ENCODE results near the gene TRIO.

TRIO gene

DNA sequence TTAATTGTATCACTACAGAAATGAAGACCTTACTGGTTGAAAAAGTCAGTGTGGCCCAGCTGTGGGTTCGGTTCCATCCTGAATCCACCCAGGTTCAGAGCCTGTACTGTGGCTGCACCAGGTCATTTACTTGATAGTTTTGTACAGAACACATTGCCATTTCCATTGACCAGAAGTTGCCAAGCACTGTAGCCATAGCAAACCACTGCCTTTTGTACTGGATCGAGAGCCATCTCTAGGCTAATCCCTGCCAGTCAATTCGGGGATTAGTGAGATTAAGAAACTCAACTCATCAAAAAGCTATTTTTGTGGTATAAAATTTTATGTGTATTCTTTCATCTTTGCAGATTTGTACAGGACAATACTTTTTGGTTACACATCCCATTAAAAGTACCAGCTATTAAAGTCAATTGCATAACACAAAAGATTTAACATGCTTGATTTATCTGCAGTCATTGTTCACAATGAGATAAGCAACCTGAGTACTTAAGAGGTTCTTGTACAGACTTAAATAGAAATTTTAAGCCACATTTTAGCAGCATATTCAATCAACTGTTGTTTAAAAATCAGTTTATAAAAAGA, 329.9 kb downstream of the TRIO start:
- Histone ChIP-seq H3F3A (ENCODE audit: insufficient read depth, low read length) (no peaks in the 10 kb centered on the region), H3K27ac (ENCODE audit: low read length) (no peak overlapping the region), H4K20me1 (ENCODE audit: insufficient read depth, low read length) (no peaks in the 10 kb centered on the region), H3K4me2 (ENCODE audit: low read depth, low read length) (no peak overlapping the region), H3K79me2 (ENCODE audit: low read length) (no peaks in the 10 kb centered on the region), H3K9ac (ENCODE audit: low read length) (no peak overlapping the region), H3K9me3 (replicated peaks; ENCODE audit: insufficient read depth, low read length) (no peaks in the 10 kb centered on the region), H3K4me1 (ENCODE audit: low read length) (no peaks in the 10 kb centered on the region), H3K4me3 (ENCODE audit: low read length) (no peak overlapping the region), H3K9me2 (replicated peaks; ENCODE audit: insufficient read depth, low read length) (no peaks in the 10 kb centered on the region), H3K36me3 (replicated peaks; ENCODE audit: insufficient read depth, low read length) (no peaks in the 10 kb centered on the region), H3K27me3 (replicated peaks; ENCODE audit: insufficient read depth, low read length) (no peaks in the 10 kb centered on the region), H2AFZ (ENCODE audit: low read length) (no peak overlapping the region)
- no peak for DNase-seq
- TF ChIP-seq EZH2 (optimal IDR thresholded peaks at IDR 0.05; ENCODE audit: low read depth, low read length): no peak

DNA sequence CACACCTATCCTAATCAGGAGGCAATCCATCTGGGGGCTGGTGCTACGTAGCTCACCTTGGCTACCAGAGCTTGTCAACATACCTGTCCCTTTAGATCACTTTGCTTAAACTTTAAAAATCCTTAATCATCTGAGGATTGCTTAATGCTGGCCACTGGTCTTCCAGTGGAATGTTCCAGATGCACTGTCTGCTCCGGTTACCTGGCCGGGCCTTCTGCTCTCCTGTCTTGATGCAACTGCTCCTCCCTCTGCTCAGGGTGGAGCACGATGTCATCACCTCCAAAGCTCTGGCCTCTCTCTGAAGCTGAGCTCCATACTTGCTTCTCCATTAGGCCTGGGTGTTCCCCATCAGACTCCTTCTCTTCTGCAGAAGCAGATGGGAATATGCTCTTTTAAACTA, 331.9 kb downstream of the TRIO start:
- Histone ChIP-seq H3K4me1 (ENCODE audit: low read length) (no peaks in the 10 kb centered on the region), H3K36me3 (replicated peaks; ENCODE audit: insufficient read depth, low read length) (no peaks in the 10 kb centered on the region), H3K79me2 (ENCODE audit: low read length) (no peaks in the 10 kb centered on the region), H3K9me2 (replicated peaks; ENCODE audit: insufficient read depth, low read length) (no peaks in the 10 kb centered on the region), H3K27me3 (replicated peaks; ENCODE audit: insufficient read depth, low read length) (no peaks in the 10 kb centered on the region), H3K4me3 (ENCODE audit: low read length) (no peak overlapping the region), H3F3A (ENCODE audit: insufficient read depth, low read length) (no peaks in the 10 kb centered on the region), H4K20me1 (ENCODE audit: insufficient read depth, low read length) (no peaks in the 10 kb centered on the region), H3K27ac (ENCODE audit: low read length) (no peak overlapping the region), H3K9me3 (replicated peaks; ENCODE audit: insufficient read depth, low read length) (no peaks in the 10 kb centered on the region), H3K4me2 (ENCODE audit: low read depth, low read length) (no peak overlapping the region), H3K9ac (ENCODE audit: low read length) (no peak overlapping the region), H2AFZ (ENCODE audit: low read length) (no peak overlapping the region)
- no peak for DNase-seq
- TF ChIP-seq EZH2 (optimal IDR thresholded peaks at IDR 0.05; ENCODE audit: low read depth, low read length) (no peak), EZH2phosphoT487 (IDR thresholded peaks at IDR 0.05; ENCODE audit: low read length) (no peak)
- TF ChIP-seq, protein P1, sequence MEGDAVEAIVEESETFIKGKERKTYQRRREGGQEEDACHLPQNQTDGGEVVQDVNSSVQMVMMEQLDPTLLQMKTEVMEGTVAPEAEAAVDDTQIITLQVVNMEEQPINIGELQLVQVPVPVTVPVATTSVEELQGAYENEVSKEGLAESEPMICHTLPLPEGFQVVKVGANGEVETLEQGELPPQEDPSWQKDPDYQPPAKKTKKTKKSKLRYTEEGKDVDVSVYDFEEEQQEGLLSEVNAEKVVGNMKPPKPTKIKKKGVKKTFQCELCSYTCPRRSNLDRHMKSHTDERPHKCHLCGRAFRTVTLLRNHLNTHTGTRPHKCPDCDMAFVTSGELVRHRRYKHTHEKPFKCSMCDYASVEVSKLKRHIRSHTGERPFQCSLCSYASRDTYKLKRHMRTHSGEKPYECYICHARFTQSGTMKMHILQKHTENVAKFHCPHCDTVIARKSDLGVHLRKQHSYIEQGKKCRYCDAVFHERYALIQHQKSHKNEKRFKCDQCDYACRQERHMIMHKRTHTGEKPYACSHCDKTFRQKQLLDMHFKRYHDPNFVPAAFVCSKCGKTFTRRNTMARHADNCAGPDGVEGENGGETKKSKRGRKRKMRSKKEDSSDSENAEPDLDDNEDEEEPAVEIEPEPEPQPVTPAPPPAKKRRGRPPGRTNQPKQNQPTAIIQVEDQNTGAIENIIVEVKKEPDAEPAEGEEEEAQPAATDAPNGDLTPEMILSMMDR (IDR thresholded peaks at IDR 0.05; ENCODE audit: low read length): no peak

DNA sequence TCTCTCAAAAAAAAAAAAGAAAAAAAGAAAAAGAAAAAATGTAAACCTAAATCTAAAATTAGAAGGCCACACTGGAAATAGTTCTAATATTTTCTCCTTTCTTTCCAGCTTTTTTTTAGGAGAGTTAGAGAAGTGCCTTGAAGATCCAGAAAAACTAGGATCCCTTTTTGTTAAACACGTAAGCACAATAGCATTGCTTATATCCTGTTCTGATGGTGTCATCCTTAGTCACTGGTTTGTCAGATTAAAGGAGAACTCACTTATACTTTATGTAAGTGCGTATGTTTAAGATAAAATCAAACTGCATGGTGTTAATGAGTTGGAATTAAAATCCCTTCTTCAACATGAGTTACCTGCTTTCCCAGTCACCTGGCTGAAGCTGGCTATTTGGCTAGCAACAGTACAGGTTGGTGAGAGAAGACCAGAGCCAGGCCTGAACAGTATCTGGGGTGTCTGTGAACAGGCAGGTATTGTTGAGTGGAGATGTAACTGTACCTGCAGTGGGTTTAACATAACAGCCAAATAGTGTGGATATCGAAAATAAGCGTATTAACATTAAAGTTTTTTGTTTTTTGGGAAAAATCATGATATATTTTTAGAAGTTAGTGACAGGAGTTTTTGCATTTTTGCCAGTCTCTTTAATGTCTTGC, 333.8 kb downstream of the TRIO start:
- no peak for DNase-seq
- Histone ChIP-seq H2AFZ (ENCODE audit: low read length) (no peak overlapping the region), H3F3A (ENCODE audit: insufficient read depth, low read length) (no peaks in the 10 kb centered on the region), H3K9me2 (replicated peaks; ENCODE audit: insufficient read depth, low read length) (no peaks in the 10 kb centered on the region), H3K79me2 (ENCODE audit: low read length) (no peaks in the 10 kb centered on the region), H3K4me3 (ENCODE audit: low read length) (no peak overlapping the region), H3K4me1 (ENCODE audit: low read length) (no peaks in the 10 kb centered on the region), H4K20me1 (ENCODE audit: insufficient read depth, low read length) (no peaks in the 10 kb centered on the region), H3K4me2 (ENCODE audit: low read depth, low read length) (no peak overlapping the region), H3K9ac (ENCODE audit: low read length) (no peak overlapping the region), H3K27ac (ENCODE audit: low read length) (no peak overlapping the region), H3K27me3 (replicated peaks; ENCODE audit: insufficient read depth, low read length) (no peaks in the 10 kb centered on the region), H3K36me3 (replicated peaks; ENCODE audit: insufficient read depth, low read length) (no peaks in the 10 kb centered on the region), H3K9me3 (replicated peaks; ENCODE audit: insufficient read depth, low read length) (no peaks in the 10 kb centered on the region)
- TF ChIP-seq, protein P1 (IDR thresholded peaks at IDR 0.05; ENCODE audit: low read length): no peak
- TF ChIP-seq EZH2phosphoT487 (IDR thresholded peaks at IDR 0.05; ENCODE audit: low read length): no peak
- TF ChIP-seq EZH2 (optimal IDR thresholded peaks at IDR 0.05; ENCODE audit: low read depth, low read length): no peak

DNA sequence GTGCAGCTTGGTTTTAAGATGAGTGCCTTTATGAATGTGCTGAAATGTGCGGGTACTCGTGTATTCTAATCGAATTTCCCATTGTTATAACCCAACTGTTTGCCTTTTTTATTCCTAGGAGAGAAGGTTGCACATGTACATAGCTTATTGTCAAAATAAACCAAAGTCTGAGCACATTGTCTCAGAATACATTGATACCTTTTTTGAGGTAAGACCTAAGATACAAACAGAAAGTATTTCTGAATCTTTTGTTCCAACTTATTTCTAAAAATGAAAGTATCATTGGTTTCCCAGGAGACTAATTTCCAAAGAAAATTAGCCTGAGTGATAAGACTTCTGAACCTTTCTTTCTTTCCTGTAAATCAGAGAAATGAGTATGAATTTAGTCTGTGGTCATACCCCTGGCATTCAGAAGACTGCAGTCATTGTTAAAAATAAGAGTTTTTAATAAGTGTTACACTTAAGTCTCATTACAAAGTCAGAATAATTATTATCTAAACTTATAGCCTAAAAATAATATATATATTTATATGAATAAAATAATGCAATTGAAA, 336.1 kb downstream of the TRIO start:
- Histone ChIP-seq H3K27me3 (replicated peaks; ENCODE audit: insufficient read depth, low read length) (no peaks in the 10 kb centered on the region), H3F3A (ENCODE audit: insufficient read depth, low read length) (no peaks in the 10 kb centered on the region), H3K4me1 (ENCODE audit: low read length) (no peaks in the 10 kb centered on the region), H3K9me3 (replicated peaks; ENCODE audit: insufficient read depth, low read length) (no peaks in the 10 kb centered on the region), H3K9ac (ENCODE audit: low read length) (no peak overlapping the region), H3K4me2 (ENCODE audit: low read depth, low read length) (no peak overlapping the region), H3K36me3 (replicated peaks; ENCODE audit: insufficient read depth, low read length) (no peaks in the 10 kb centered on the region), H3K9me2 (replicated peaks; ENCODE audit: insufficient read depth, low read length) (no peaks in the 10 kb centered on the region), H3K79me2 (ENCODE audit: low read length) (no peaks in the 10 kb centered on the region), H2AFZ (ENCODE audit: low read length) (no peak overlapping the region), H3K27ac (ENCODE audit: low read length) (no peak overlapping the region), H4K20me1 (ENCODE audit: insufficient read depth, low read length) (no peaks in the 10 kb centered on the region), H3K4me3 (ENCODE audit: low read length) (no peak overlapping the region)
- DNase-seq: no peak
- TF ChIP-seq EZH2 (optimal IDR thresholded peaks at IDR 0.05; ENCODE audit: low read depth, low read length) (no peak), EZH2phosphoT487 (IDR thresholded peaks at IDR 0.05; ENCODE audit: low read length) (no peak)
- TF ChIP-seq, protein P1 (IDR thresholded peaks at IDR 0.05; ENCODE audit: low read length): no peak
